GM12878 (cell line): ENCODE measurements around the gene RAPH1.

Experiments used
- TF ChIP-seq, protein P1 (sequence below): fragments of 450-650 bp; IDR thresholded peaks from 2 replicates; pipeline ENCODE4 v1.6.1; 2018; ENCODE audit warnings: borderline replicate concordance, mild to moderate bottlenecking; ENCODE audit not compliant: partially characterized antibody
- TF ChIP-seq, protein P2 (sequence below): IDR thresholded peaks from 2 replicates; pipeline ENCODE4 v1.6.1; 2011; ENCODE audit warnings: low read depth, low read length, improper control_type of control experiment, borderline replicate concordance

DNA sequence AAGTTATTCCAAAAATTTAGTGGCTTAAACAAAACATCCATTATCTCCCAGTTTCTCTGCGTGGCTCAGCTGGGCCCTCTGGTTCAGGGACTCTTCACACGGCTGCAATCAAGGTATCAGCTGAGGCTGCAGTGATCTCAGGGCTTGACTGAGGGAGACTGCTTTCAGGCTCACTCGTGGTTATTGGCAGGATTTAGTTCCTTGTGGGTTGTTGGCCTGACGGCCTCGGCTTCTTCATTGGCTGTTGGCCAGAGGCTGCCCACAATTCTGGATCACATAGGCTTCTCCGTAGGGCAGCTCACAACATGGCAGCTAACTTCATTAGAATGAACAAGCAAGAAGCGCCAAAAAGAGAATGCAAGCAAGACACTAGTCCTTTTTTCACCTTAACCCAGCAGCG, 116.8 kb downstream of the RAPH1 start:
- TF ChIP-seq, protein P1, sequence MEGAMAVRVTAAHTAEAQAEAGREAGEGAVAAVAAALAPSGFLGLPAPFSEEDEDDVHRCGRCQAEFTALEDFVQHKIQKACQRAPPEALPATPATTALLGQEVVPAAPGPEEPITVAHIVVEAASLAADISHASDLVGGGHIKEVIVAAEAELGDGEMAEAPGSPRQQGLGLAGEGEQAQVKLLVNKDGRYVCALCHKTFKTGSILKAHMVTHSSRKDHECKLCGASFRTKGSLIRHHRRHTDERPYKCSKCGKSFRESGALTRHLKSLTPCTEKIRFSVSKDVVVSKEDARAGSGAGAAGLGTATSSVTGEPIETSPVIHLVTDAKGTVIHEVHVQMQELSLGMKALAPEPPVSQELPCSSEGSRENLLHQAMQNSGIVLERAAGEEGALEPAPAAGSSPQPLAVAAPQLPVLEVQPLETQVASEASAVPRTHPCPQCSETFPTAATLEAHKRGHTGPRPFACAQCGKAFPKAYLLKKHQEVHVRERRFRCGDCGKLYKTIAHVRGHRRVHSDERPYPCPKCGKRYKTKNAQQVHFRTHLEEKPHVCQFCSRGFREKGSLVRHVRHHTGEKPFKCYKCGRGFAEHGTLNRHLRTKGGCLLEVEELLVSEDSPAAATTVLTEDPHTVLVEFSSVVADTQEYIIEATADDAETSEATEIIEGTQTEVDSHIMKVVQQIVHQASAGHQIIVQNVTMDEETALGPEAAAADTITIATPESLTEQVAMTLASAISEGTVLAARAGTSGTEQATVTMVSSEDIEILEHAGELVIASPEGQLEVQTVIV = no peak
- TF ChIP-seq, protein P2, sequence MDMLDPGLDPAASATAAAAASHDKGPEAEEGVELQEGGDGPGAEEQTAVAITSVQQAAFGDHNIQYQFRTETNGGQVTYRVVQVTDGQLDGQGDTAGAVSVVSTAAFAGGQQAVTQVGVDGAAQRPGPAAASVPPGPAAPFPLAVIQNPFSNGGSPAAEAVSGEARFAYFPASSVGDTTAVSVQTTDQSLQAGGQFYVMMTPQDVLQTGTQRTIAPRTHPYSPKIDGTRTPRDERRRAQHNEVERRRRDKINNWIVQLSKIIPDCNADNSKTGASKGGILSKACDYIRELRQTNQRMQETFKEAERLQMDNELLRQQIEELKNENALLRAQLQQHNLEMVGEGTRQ = no peak
